Nephron (organoid): ENCODE measurements around the gene UBASH3A.

Experiments used
- H3K27ac Mint-ChIP-seq, 3 experiments: 2 replicates each; pipeline ENCODE4 v1.8.0; 2020; ENCODE audit warnings: mixed read lengths in 3 of 3, mild to moderate bottlenecking in 2 of 3, moderate library complexity in 1 of 3
- H3K27me3 Mint-ChIP-seq: 2 replicates; pipeline ENCODE4 v1.8.0; 2021; ENCODE audit warnings: low read depth, mild to moderate bottlenecking, moderate library complexity, mixed read lengths
- H3K36me3 Mint-ChIP-seq: 2 replicates; pipeline ENCODE4 v1.8.0; 2020; ENCODE audit warnings: low read depth, mixed read lengths
- H3K4me1 Mint-ChIP-seq: 2 replicates; pipeline ENCODE4 v1.8.0; 2020; ENCODE audit warnings: mixed read lengths
- H3K4me3 Mint-ChIP-seq, 3 experiments: 2 replicates each; pipeline ENCODE4 v1.8.0; 2020; ENCODE audit warnings: mild to moderate bottlenecking in 3 of 3, mixed read lengths in 3 of 3, moderate library complexity in 2 of 3
- H3K9me3 Mint-ChIP-seq: 2 replicates; pipeline ENCODE4 v1.8.0; 2020; ENCODE audit warnings: mixed read lengths
- CTCF ChIP-seq, 3 experiments: fragments of 200-600 bp; sonication (generic); IDR thresholded peaks; one replicate each; pipeline ENCODE4 v1.5.0; 2021; ENCODE audit warnings: antibody characterized with exemption in 3 of 3; ENCODE audit not compliant: unreplicated experiment in 3 of 3

The UBASH3A gene

GRCh38 chr21:42461881-42462877, 58.5 kb downstream of the UBASH3A start:
- Mint-ChIP-seq H3K4me1 (peaks cover 43% of the 10 kb centered on the region), H3K27ac (peak overlapping the region; percentile 95 to 96 (median 96)), H3K36me3 (no peaks in the 10 kb centered on the region), H3K4me3 (peak overlapping the region in 1 of 3 experiments; percentile 31), H3K9me3 (peaks cover 1% of the 10 kb centered on the region), H3K27me3 (peaks cover 13% of the 10 kb centered on the region)
- no peak for TF ChIP-seq CTCF (IDR thresholded peaks at IDR 0.05; ENCODE audit: unreplicated experiment in 3 of 3)

- TF ChIP-seq CTCF (IDR thresholded peaks at IDR 0.05; ENCODE audit: unreplicated experiment in 3 of 3): no peak
- Mint-ChIP-seq H3K9me3 (no peaks in the 10 kb centered on the region), H3K4me3 (no peak overlapping the region), H3K36me3 (no peaks in the 10 kb centered on the region), H3K27me3 (peaks cover 17% of the 10 kb centered on the region), H3K27ac (peak overlapping the region; percentile 48 to 84 (median 55)), H3K4me1 (peaks cover 45% of the 10 kb centered on the region)
These were observed 60.3 kb downstream of the UBASH3A start for GRCh38 chr21:42463861-42464515.

- Mint-ChIP-seq H3K27me3 (peaks cover 17% of the 10 kb centered on the region), H3K4me3 (no peak overlapping the region), H3K36me3 (no peaks in the 10 kb centered on the region), H3K4me1 (peaks cover 45% of the 10 kb centered on the region), H3K27ac (peak overlapping the region; percentile 70 to 87 (median 70)), H3K9me3 (no peaks in the 10 kb centered on the region)
- TF ChIP-seq CTCF (IDR thresholded peaks at IDR 0.05; ENCODE audit: unreplicated experiment in 3 of 3): no peak
These were observed 61.5 kb downstream of the UBASH3A start for GRCh38 chr21:42465008-42465802.

- Mint-ChIP-seq H3K4me1 (peaks cover 45% of the 10 kb centered on the region), H3K36me3 (no peaks in the 10 kb centered on the region), H3K27me3 (peaks cover 14% of the 10 kb centered on the region), H3K4me3 (no peak overlapping the region), H3K27ac (peak overlapping the region in 1 of 3 experiments; percentile 87), H3K9me3 (no peaks in the 10 kb centered on the region)
- no peak for TF ChIP-seq CTCF (IDR thresholded peaks at IDR 0.05; ENCODE audit: unreplicated experiment in 3 of 3)
These were observed 62.1 kb downstream of the UBASH3A start for GRCh38 chr21:42465803-42466127.

GRCh38 chr21:42466700-42467099, 63.0 kb downstream of the UBASH3A start:
- Mint-ChIP-seq H3K4me3 (no peak overlapping the region), H3K9me3 (no peaks in the 10 kb centered on the region)

More at GRCh38 chr21:42466700-42467099, 63.0 kb downstream of the UBASH3A start:
- Mint-ChIP-seq H3K4me1 (peaks cover 40% of the 10 kb centered on the region), H3K27ac (no peak overlapping the region), H3K36me3 (no peaks in the 10 kb centered on the region), H3K27me3 (peaks cover 14% of the 10 kb centered on the region)
- no peak for TF ChIP-seq CTCF (IDR thresholded peaks at IDR 0.05; ENCODE audit: unreplicated experiment in 3 of 3)
